Natural killer cell (primary cell): ENCODE data around the gene PSMA5. TPM values are rescaled to one million over a fixed set of nuclear protein-coding genes. Genes with fewer than 3 reads are reported as not detected.

Experiments used
- ATAC-seq, 3 donors: fragments of 150-1000 bp in 2 of 3; fragments of 200-7000 bp in 1 of 3; cut with Tn5 transposase; 1 replicate in 1 of 3; 2 replicates in 2 of 3; pipeline ENCODE4 v1.10.0; 2021; ENCODE audit warnings: mild to moderate bottlenecking in 2 of 3, moderate library complexity in 2 of 3
- DNase-seq, 2 donors: peaks; one replicate each; pipeline versions ENCODE4 v3.0.0 to v3.0.0-alpha.2; 2013 to 2021; ENCODE audit warnings: mixed read lengths in 1 of 2
- H3K27ac ChIP-seq: one replicate; pipeline ENCODE4 v1.5.1; 2013; ENCODE audit warnings: mild to moderate bottlenecking, low read length
- H3K27me3 ChIP-seq: one replicate; pipeline ENCODE4 v1.6.1; 2013; ENCODE audit warnings: low read length; ENCODE audit not compliant: control insufficient read depth, insufficient read depth
- H3K36me3 ChIP-seq: one replicate; pipeline ENCODE4 v1.6.1; 2013; ENCODE audit warnings: low read length; ENCODE audit not compliant: control insufficient read depth, insufficient read depth
- H3K4me1 ChIP-seq: one replicate; pipeline ENCODE4 v1.6.1; 2013; ENCODE audit warnings: low read length; ENCODE audit not compliant: control insufficient read depth, insufficient read depth
- H3K4me3 ChIP-seq: one replicate; pipeline ENCODE4 v1.5.1; 2013; ENCODE audit warnings: low read length
- H3K9me3 ChIP-seq: one replicate; pipeline ENCODE4 v1.6.1; 2013; ENCODE audit warnings: low read length; ENCODE audit not compliant: control insufficient read depth, insufficient read depth
- H3K27ac Mint-ChIP-seq, 2 donors: one replicate each; pipeline ENCODE4 v1.8.0; 2022; ENCODE audit warnings: mild to moderate bottlenecking in 2 of 2, mixed read lengths in 2 of 2, moderate library complexity in 1 of 2
- H3K27me3 Mint-ChIP-seq, 2 donors: one replicate each; pipeline ENCODE4 v1.8.0; 2022; ENCODE audit warnings: low read depth in 2 of 2, mixed read lengths in 2 of 2
- H3K36me3 Mint-ChIP-seq: one replicate; pipeline ENCODE4 v1.8.0; 2022; ENCODE audit warnings: mixed read lengths
- H3K4me1 Mint-ChIP-seq, 2 donors: one replicate each; pipeline ENCODE4 v1.8.0; 2022; ENCODE audit warnings: mixed read lengths in 2 of 2
- H3K4me3 Mint-ChIP-seq: one replicate; pipeline ENCODE4 v1.8.0; 2022; ENCODE audit warnings: mild to moderate bottlenecking, moderate library complexity, mixed read lengths
- H3K9me3 Mint-ChIP-seq, 2 donors: one replicate each; pipeline ENCODE4 v1.8.0; 2022; ENCODE audit warnings: mixed read lengths in 2 of 2
- WGBS: methylation state at CpG from one replicate; pipeline ENCODE4 v1.1.7; 2013; ENCODE audit warnings: missing lambda C conversion rate; ENCODE audit not compliant: insufficient coverage; 5-methylcytosine and 5-hydroxymethylcytosine counted together
- intact Hi-C: fragments of 100-400 bp; cut with micrococcal nuclease; formaldehyde crosslinking; loops from one replicate; pipeline ENCODE4 v1.14.2; 2022
- total RNA-seq, 4 donors: library from RNA; stranded (reverse); fragments of 120-200 nt in 1 of 4; gene quantifications; one replicate each; pipeline versions ENCODE4 v1.2.3 to v1.2.4, GENCODE V29; 2013 to 2022
- TF ChIP-seq, protein P1 (sequence below): fragments of 200-600 bp; IDR thresholded peaks from one replicate; pipeline ENCODE4 v1.8.0; 2022; ENCODE audit warnings: antibody characterized with exemption

PSMA5 gene
- total RNA-seq, 3 donors from 2014 or later (not counting 1 experiment from before 2014, with no cell fraction given), result 54.7 to 76.0 (median 59.6) TPM

DNA sequence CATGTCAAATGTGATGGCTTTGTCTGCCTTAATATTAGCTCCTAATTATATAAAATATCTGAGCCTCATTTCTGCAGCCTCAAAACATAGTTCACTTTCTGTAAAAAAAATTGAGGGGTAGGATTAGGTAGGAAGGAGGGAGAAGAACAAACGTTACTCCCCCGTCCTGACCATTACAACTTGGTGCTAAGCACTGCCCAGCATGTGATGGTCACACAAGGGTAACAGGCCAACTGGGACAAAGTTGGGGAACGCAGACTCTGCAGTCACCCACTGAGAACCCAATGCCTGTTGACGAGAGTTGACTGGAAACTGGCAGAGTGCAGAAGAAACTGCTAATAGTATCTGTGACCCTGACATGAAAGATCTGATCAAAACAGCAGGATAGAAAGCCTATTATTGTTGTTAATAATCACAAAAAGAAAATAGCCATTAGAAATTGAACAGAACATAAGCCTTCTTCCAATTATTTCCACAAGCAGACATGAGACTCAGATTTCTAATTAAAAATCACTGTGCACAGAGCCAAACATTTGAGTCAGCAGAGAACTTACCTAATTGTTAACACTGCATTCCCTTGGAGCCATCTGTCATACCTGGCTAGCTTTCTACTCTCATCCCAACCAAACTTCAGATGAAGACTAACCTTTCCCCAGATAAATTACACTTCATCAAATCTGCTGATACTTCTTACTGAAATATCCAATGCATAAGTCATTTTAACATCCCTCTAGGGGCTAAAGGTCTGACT is 34.0 kb downstream of the PSMA5 start:
- Histone ChIP-seq H3K36me3 (no peaks in the 10 kb centered on the region), H3K9me3 (no peaks in the 10 kb centered on the region), H3K4me1 (peaks cover 11% of the 10 kb centered on the region), H3K27ac (no peak overlapping the region), H3K27me3 (peaks cover 8% of the 10 kb centered on the region), H3K4me3 (no peak overlapping the region)
- WGBS, result 76% methylated on average over 4 of the region's 4 CpGs
- peaks cover 4 to 10% of the 10 kb centered on the region in 2 donors for H3K4me1 Mint-ChIP-seq
- ATAC-seq, result no peak
- intact Hi-C loops, result no loop called here
- no peak overlapping the region for H3K27ac Mint-ChIP-seq
- no peaks in the 10 kb centered on the region for H3K36me3 Mint-ChIP-seq
- no peak overlapping the region for H3K4me3 Mint-ChIP-seq
- DNase-seq, result no peak
- TF ChIP-seq, protein P1, sequence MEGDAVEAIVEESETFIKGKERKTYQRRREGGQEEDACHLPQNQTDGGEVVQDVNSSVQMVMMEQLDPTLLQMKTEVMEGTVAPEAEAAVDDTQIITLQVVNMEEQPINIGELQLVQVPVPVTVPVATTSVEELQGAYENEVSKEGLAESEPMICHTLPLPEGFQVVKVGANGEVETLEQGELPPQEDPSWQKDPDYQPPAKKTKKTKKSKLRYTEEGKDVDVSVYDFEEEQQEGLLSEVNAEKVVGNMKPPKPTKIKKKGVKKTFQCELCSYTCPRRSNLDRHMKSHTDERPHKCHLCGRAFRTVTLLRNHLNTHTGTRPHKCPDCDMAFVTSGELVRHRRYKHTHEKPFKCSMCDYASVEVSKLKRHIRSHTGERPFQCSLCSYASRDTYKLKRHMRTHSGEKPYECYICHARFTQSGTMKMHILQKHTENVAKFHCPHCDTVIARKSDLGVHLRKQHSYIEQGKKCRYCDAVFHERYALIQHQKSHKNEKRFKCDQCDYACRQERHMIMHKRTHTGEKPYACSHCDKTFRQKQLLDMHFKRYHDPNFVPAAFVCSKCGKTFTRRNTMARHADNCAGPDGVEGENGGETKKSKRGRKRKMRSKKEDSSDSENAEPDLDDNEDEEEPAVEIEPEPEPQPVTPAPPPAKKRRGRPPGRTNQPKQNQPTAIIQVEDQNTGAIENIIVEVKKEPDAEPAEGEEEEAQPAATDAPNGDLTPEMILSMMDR, result no peak
- no peaks in the 10 kb centered on the region for H3K9me3 Mint-ChIP-seq
- H3K27me3 Mint-ChIP-seq, result peaks cover 40 to 61% of the 10 kb centered on the region in 2 donors

DNA sequence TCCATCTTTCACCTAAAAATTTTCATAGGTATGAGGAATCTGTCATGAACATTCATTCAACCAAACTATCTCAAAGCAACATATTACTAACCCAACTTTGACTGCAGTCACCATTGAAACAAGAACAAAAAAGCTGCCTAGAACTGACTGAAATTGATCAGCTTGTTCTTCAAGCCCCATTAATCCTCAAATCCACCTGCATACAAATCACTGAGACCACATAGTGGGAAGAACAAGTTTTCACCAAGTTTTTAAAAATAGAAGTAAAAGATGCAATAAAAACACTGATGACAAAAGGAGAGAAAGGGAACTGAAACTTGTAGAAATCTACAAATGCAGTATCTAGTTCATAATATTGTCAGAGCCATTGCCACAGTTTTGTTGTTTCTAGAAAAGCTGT is 34.6 kb downstream of the PSMA5 start:
- peaks cover 5% of the 10 kb centered on the region for H3K4me1 ChIP-seq
- no peak overlapping the region for H3K4me3 ChIP-seq
- no peak overlapping the region for H3K27ac ChIP-seq
- TF ChIP-seq, protein P1, result no peak
- H3K27me3 ChIP-seq, result peaks cover 2% of the 10 kb centered on the region
- peaks cover 35 to 56% of the 10 kb centered on the region in 2 donors for H3K27me3 Mint-ChIP-seq
- no peak for ATAC-seq
- H3K4me1 Mint-ChIP-seq, result peaks cover 0 to 4% of the 10 kb centered on the region in 2 donors
- no peaks in the 10 kb centered on the region for H3K9me3 Mint-ChIP-seq
- no peaks in the 10 kb centered on the region for H3K36me3 ChIP-seq
- no peaks in the 10 kb centered on the region for H3K36me3 Mint-ChIP-seq
- H3K4me3 Mint-ChIP-seq, result no peak overlapping the region
- no peak overlapping the region for H3K27ac Mint-ChIP-seq
- DNase-seq, result no peak
- intact Hi-C loops, result no loop called here
- H3K9me3 ChIP-seq, result no peaks in the 10 kb centered on the region

DNA sequence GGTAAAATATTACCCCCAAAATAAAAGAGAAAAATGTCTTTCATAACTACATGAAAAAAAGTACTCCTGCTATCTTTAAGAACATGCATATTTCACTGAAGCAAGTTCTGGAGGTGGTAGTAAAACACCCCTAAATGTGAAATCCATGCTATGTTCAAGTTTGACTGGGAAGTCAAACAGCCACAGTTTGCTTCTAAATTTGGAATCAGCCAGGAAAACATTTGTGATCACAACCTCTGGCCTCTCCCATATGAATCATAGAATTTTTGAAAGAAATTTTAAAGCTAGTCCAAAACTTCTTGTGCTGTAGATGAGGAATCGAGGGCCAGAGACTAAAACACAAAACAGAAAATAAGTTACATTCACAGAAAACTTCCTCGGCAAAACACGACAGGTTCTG is 35.1 kb downstream of the PSMA5 start:
- no peaks in the 10 kb centered on the region for H3K4me1 Mint-ChIP-seq
- no peaks in the 10 kb centered on the region for H3K9me3 Mint-ChIP-seq
- H3K4me3 ChIP-seq, result no peak overlapping the region
- no peaks in the 10 kb centered on the region for H3K36me3 ChIP-seq
- no peaks in the 10 kb centered on the region for H3K9me3 ChIP-seq
- no peaks in the 10 kb centered on the region for H3K36me3 Mint-ChIP-seq
- TF ChIP-seq, protein P1, result no peak
- ATAC-seq, result no peak
- H3K27me3 ChIP-seq, result no peaks in the 10 kb centered on the region
- H3K27me3 Mint-ChIP-seq, result peaks cover 30 to 51% of the 10 kb centered on the region in 2 donors
- H3K4me3 Mint-ChIP-seq, result no peak overlapping the region
- DNase-seq, result no peak
- H3K27ac Mint-ChIP-seq, result no peak overlapping the region
- intact Hi-C loops, result no loop called here
- no peak overlapping the region for H3K27ac ChIP-seq
- H3K4me1 ChIP-seq, result peaks cover 4% of the 10 kb centered on the region
- no CpG with 5 or more reads among the region's 3 CpGs for WGBS
